A673 (cell line): ENCODE data around the gene MEX3D. TPM values are rescaled to one million over a fixed set of nuclear protein-coding genes. Genes with fewer than 3 reads are reported as not detected.
A peak's percentile ranks its signal among the peaks of the same experiment; 100 is the strongest.

Experiments used
- BruUV-seq: library from RNA; stranded (reverse); fragments of 400-500 nt; replicated peaks from 2 replicates; lab custom pipeline; 2021; lab: Mats Ljungman, UMichigan
- CTCF ChIA-PET: fragments of 300-600 bp; sonication (Branson Sonifier 250); formaldehyde crosslinking; loops from one replicate; lab custom pipeline; 2022; ENCODE audit warnings: antibody characterized with exemption; lab: Charles Lee
- POLR2A ChIA-PET: fragments of 300-600 bp; sonication (Branson Sonifier 250); formaldehyde crosslinking; loops from one replicate; lab custom pipeline; 2022; ENCODE audit warnings: antibody characterized with exemption; ENCODE audit not compliant: low non-redundant PET; lab: Charles Lee
- DNase-seq: peaks from one replicate; pipeline ENCODE4 v3.0.0-alpha.2; 2015; ENCODE audit warnings: low spot score
- H3K27ac ChIP-seq: fragments of 200-600 bp; sonication (generic); 2 replicates; pipeline ENCODE4 v1.5.1; 2016; ENCODE audit warnings: mixed run types, low read depth, mild to moderate bottlenecking, mixed read lengths, antibody characterized with exemption, low read length; ENCODE audit not compliant: poor library complexity, severe bottlenecking
- H3K27me3 ChIP-seq: fragments of 200-600 bp; sonication (generic); replicated peaks from 2 replicates; pipeline ENCODE4 v1.6.1; 2017; ENCODE audit warnings: mixed run types, low read depth, mild to moderate bottlenecking, mixed read lengths, antibody characterized with exemption, low read length; ENCODE audit not compliant: insufficient read depth, poor library complexity
- H3K36me3 ChIP-seq: fragments of 200-600 bp; sonication (generic); 2 replicates; pipeline ENCODE4 v1.6.1; 2016; ENCODE audit warnings: mixed run types, mild to moderate bottlenecking, mixed read lengths, antibody characterized with exemption, low read length; ENCODE audit not compliant: insufficient read depth, poor library complexity, severe bottlenecking
- H3K4me1 ChIP-seq: fragments of 200-600 bp; sonication (generic); 2 replicates; pipeline ENCODE4 v1.6.1; 2017; ENCODE audit warnings: mixed run types, mild to moderate bottlenecking, mixed read lengths, antibody characterized with exemption, low read length; ENCODE audit not compliant: insufficient read depth, poor library complexity, severe bottlenecking
- H3K4me3 ChIP-seq: fragments of 200-600 bp; sonication (generic); 2 replicates; pipeline ENCODE4 v1.5.1; 2016; ENCODE audit warnings: low read depth, mixed run types, mild to moderate bottlenecking, mixed read lengths, low read length; ENCODE audit not compliant: poor library complexity, severe bottlenecking
- H3K9me3 ChIP-seq: fragments of 200-600 bp; sonication (generic); 2 replicates; pipeline ENCODE4 v1.6.1; 2016; ENCODE audit warnings: mixed run types, low read depth, mild to moderate bottlenecking, mixed read lengths, antibody characterized with exemption, low read length; ENCODE audit not compliant: poor library complexity, severe bottlenecking
- EZH2 ChIP-seq: fragments of 200-600 bp; sonication (generic); IDR thresholded peaks from 2 replicates; pipeline ENCODE4 v1.6.1; 2017; ENCODE audit warnings: borderline replicate concordance, low read depth, mild to moderate bottlenecking, mixed read lengths, antibody characterized with exemption, low read length; ENCODE audit not compliant: poor library complexity, severe bottlenecking
- intact Hi-C: fragments of 100-400 bp; cut with micrococcal nuclease; formaldehyde crosslinking; loops from one replicate; pipeline ENCODE4 v1.10.0; 2022; ENCODE audit not compliant: unreplicated experiment
- total RNA-seq: library from RNA; stranded (reverse); gene quantifications from 2 replicates; pipeline ENCODE4 v1.2.3, GENCODE V29; 2021
- TF ChIP-seq, protein P1 (sequence below): fragments of 300-800, 200-600 bp; sonication (generic); conservative IDR thresholded peaks from 2 replicates; pipeline ENCODE4 v1.5.1; 2017; ENCODE audit warnings: low read depth, mild to moderate bottlenecking, antibody characterized with exemption, low read length, moderate library complexity, mixed read lengths

MEX3D gene
- total RNA-seq, 1 experiment from 2014 or later = 60.0 TPM

DNA sequence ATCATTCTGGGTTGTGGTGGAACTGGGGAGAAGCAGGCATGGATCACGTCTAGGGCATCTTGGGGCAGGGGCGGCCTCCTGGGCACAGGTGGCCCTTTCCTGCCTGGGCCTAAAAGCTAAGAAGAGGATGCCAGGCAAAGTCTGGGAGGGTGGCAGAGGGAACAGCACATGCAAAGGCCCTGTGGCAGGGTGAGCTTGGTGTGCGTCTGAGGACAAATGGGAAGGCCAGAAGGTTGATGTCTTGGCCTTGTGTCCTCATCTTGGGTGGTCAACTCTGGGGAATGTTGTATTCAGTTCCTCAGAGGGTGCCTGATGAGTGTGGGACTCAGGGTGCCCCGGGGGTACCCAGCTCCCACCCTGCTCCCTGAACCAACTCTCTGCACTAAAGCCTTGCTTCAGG is 49.7 kb downstream of the MEX3D start:
- no peaks in the 10 kb centered on the region for H3K4me1 ChIP-seq
- BruUV-seq = no TSS peak
- ChIA-PET POLR2A (no interaction called here), CTCF (no interaction called here)
- H3K27me3 ChIP-seq = peaks cover 6% of the 10 kb centered on the region
- H3K4me3 ChIP-seq = no peak overlapping the region
- no peaks in the 10 kb centered on the region for H3K36me3 ChIP-seq
- H3K9me3 ChIP-seq = no peaks in the 10 kb centered on the region
- DNase-seq = no peak
- intact Hi-C loops = no loop called here
- TF ChIP-seq, protein P1, sequence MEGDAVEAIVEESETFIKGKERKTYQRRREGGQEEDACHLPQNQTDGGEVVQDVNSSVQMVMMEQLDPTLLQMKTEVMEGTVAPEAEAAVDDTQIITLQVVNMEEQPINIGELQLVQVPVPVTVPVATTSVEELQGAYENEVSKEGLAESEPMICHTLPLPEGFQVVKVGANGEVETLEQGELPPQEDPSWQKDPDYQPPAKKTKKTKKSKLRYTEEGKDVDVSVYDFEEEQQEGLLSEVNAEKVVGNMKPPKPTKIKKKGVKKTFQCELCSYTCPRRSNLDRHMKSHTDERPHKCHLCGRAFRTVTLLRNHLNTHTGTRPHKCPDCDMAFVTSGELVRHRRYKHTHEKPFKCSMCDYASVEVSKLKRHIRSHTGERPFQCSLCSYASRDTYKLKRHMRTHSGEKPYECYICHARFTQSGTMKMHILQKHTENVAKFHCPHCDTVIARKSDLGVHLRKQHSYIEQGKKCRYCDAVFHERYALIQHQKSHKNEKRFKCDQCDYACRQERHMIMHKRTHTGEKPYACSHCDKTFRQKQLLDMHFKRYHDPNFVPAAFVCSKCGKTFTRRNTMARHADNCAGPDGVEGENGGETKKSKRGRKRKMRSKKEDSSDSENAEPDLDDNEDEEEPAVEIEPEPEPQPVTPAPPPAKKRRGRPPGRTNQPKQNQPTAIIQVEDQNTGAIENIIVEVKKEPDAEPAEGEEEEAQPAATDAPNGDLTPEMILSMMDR = no peak
- TF ChIP-seq EZH2 = no peak
- no peak overlapping the region for H3K27ac ChIP-seq

DNA sequence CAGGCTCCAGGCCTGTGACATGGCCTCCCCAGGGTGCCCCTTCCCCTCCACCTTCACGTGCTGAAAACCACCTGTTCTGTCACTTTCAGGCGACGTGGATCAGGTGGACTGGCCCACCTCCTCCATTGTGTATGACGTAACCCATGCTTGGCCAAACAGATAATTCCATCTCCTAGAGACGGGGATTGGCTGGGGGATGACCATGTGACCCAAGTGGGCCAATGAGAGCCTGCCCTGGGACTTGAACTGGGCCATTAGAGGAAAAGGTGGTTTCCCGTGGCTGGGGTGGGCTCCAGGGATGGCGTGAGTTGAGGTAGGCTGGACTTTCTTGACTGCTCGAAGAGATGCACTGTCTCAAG is 51.8 kb downstream of the MEX3D start:
- TF ChIP-seq, protein P1 = no peak
- TF ChIP-seq EZH2 = no peak
- ChIA-PET POLR2A (no interaction called here), CTCF (no interaction called here)
- intact Hi-C loops = no loop called here
- no peaks in the 10 kb centered on the region for H3K9me3 ChIP-seq
- no peak overlapping the region for H3K27ac ChIP-seq
- no TSS peak for BruUV-seq
- no peaks in the 10 kb centered on the region for H3K36me3 ChIP-seq
- H3K4me1 ChIP-seq = no peaks in the 10 kb centered on the region
- DNase-seq = peak; percentile 45
- H3K27me3 ChIP-seq = no peaks in the 10 kb centered on the region
- no peak overlapping the region for H3K4me3 ChIP-seq

DNA sequence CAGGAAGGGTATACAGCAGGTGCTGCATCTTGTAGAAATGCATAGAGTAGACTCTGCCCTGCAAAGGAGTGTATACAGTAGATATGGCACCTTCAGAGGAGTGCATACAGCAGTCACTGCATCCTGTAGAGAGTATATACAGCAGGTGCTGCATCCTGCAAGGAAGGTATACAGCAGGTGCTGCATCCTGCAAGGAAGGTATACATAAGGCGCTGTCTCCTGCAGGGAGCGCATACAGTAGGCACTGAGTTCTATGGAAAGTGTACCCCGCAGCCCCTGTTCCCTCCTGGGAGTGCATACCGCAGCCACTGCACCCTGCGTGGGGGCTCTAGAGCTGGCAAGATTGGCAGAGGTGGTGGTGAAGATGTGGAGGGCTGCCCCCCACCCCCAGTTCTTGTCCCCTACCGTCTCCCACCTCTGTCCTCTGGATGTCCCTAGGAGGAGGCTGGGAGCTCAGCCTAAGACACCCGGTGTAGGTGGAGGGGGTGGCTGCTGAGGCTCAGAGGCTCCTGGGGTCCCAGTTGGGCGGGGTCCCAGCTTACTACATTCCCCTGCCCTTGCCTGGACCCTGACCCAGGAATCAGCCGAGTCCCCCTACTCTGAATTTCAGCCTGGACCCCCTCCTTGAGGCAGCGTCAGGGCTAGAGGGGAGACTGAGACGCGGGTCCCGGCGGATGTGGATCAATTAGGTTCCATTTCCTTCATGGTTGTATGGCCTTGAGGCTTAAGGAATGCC is 53.0 kb downstream of the MEX3D start:
- Histone ChIP-seq H3K27me3 (no peaks in the 10 kb centered on the region), H3K36me3 (no peaks in the 10 kb centered on the region), H3K4me3 (no peak overlapping the region), H3K4me1 (peaks cover 6% of the 10 kb centered on the region), H3K27ac (no peak overlapping the region), H3K9me3 (no peaks in the 10 kb centered on the region)
- ChIA-PET POLR2A (no interaction called here), CTCF (no interaction called here)
- BruUV-seq = no TSS peak
- intact Hi-C loops = no loop called here
- TF ChIP-seq, protein P1 = no peak
- TF ChIP-seq EZH2 = no peak
- DNase-seq = no peak
